Suprapubic skin (tissue), 4 donors: ENCODE measurements around the gene KCTD14. TPM values are rescaled to one million over a fixed set of nuclear protein-coding genes. Genes with fewer than 3 reads are reported as not detected.

Experiments
- DNase-seq, 2 donors: peaks; one replicate each; pipeline ENCODE4 v3.0.0-alpha.2; 2019; ENCODE audit warnings: low spot score in 2 of 2
- H3K27ac ChIP-seq: fragments of 200-600 bp; sonication (generic); one replicate; pipeline ENCODE4 v1.5.1; 2019
- H3K27me3 ChIP-seq: fragments of 200-600 bp; sonication (generic); one replicate; pipeline ENCODE4 v1.5.1; 2019
- H3K36me3 ChIP-seq: fragments of 200-600 bp; sonication (generic); one replicate; pipeline ENCODE4 v1.5.1; 2019
- H3K4me1 ChIP-seq: fragments of 200-600 bp; sonication (generic); one replicate; pipeline ENCODE4 v1.5.1; 2019
- H3K4me3 ChIP-seq: fragments of 200-600 bp; sonication (generic); one replicate; pipeline ENCODE4 v1.5.1; 2019; ENCODE audit warnings: mild to moderate bottlenecking
- H3K9me3 ChIP-seq: fragments of 200-600 bp; sonication (generic); one replicate; pipeline ENCODE4 v1.5.1; 2019
- CTCF ChIP-seq, 2 donors: fragments of 200-600 bp in 1 of 2; fragments of 450-650 bp in 1 of 2; sonication (generic) in 1 of 2; IDR thresholded peaks; one replicate each; pipeline ENCODE4 v1.5.1; 2016 to 2019; ENCODE audit warnings: antibody characterized with exemption in 2 of 2, mild to moderate bottlenecking in 1 of 2, moderate library complexity in 1 of 2
- EP300 ChIP-seq: sonication (generic); formaldehyde crosslinking; IDR thresholded peaks from one replicate; pipeline ENCODE4 v1.6.1; 2017; ENCODE audit warnings: antibody characterized with exemption
- POLR2A ChIP-seq, 2 donors: fragments of 450-650 bp; IDR thresholded peaks; one replicate each; pipeline ENCODE4 v1.6.1; 2017; ENCODE audit warnings: antibody characterized with exemption in 2 of 2, mild to moderate bottlenecking in 2 of 2, moderate library complexity in 2 of 2
- POLR2AphosphoS5 ChIP-seq, 3 donors: sonication (generic); formaldehyde crosslinking; IDR thresholded peaks; one replicate each; pipeline ENCODE4 v1.6.1; 2017; ENCODE audit warnings: antibody characterized with exemption in 3 of 3
- whole genome bisulfite sequencing: methylation state at CpG from one replicate; pipeline ENCODE4 v1.1.5; 2018; 5-methylcytosine and 5-hydroxymethylcytosine counted together
- total RNA-seq, 4 donors: library from RNA; depleted of rRNA; stranded (reverse); fragments of >200 nt; gene quantifications; one replicate each; pipeline ENCODE4 v1.1.0, GENCODE V29; 2016

KCTD14 gene
- total RNA-seq, 4 donors from 2014 or later, result 1.8 to 6.0 (median 3.3) TPM

- no peaks in the 10 kb centered on the region for H3K9me3 ChIP-seq
- WGBS, result 90% methylated on average over 4 of the region's 4 CpGs
- no peak for DNase-seq
- H3K27ac ChIP-seq, result no peak overlapping the region
- H3K27me3 ChIP-seq, result no peaks in the 10 kb centered on the region
- no peaks in the 10 kb centered on the region for H3K4me1 ChIP-seq
- H3K36me3 ChIP-seq, result peaks cover 49% of the 10 kb centered on the region
- no peak for TF ChIP-seq POLR2AphosphoS5 (IDR thresholded peaks at IDR 0.05)
- TF ChIP-seq CTCF (IDR thresholded peaks at IDR 0.05), result no peak
- TF ChIP-seq POLR2A (IDR thresholded peaks at IDR 0.05), result no peak
- TF ChIP-seq EP300, result no peak
- no peak overlapping the region for H3K4me3 ChIP-seq
Observed at GRCh38 chr11:78067704-78068103, 44.6 kb upstream of the KCTD14 start.

DNA sequence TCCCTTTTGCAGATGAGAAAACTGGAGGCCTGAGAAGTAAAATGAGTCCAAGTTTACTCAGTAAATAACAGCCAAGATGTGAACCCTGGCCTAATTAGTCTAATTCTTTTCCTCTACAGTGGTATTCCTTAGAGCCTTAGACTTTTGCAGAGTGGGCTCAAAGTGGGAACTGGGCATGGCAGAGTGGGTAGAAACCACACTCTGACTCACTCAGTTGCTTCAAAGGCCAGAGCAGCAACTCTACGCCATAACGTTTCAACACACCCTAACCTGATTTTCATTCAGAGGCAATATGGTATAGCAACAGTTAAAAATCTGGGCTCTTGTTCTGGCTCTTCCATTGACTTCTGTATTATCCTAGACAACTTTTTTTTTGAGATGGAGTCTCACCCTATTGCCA is 43.4 kb upstream of the KCTD14 start:
- DNase-seq, result no peak
- Histone ChIP-seq H3K27ac (no peak overlapping the region), H3K4me1 (peaks cover 3% of the 10 kb centered on the region), H3K4me3 (no peak overlapping the region), H3K36me3 (peaks cover 39% of the 10 kb centered on the region), H3K9me3 (no peaks in the 10 kb centered on the region), H3K27me3 (no peaks in the 10 kb centered on the region)
- TF ChIP-seq POLR2A (IDR thresholded peaks at IDR 0.05), result no peak
- TF ChIP-seq POLR2AphosphoS5 (IDR thresholded peaks at IDR 0.05), result no peak
- WGBS, result 70% methylated on average over 2 of the region's 2 CpGs

DNA sequence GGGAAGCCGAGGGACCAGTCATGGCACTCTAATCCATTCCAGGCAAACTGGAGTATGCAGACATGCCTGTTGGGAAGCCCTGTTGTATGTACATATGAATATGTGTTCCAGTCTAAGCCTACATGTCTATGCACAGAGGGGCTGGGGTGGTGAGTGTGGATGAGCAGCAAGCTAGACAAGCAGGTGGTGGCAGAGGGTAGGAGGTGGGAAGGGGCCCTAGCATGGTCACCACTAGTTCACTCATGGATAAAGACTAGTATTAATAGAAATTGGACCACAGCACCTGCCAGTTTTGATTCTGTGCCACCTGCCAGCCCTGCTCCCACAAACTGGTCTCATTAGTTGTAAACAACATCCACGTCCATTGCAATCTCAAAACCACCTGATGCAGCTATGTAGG is 42.1 kb upstream of the KCTD14 start:
- H3K4me3 ChIP-seq, result no peak overlapping the region
- peaks cover 27% of the 10 kb centered on the region for H3K36me3 ChIP-seq
- TF ChIP-seq POLR2AphosphoS5 (IDR thresholded peaks at IDR 0.05) (no peak), POLR2A (IDR thresholded peaks at IDR 0.05) (no peak), CTCF (IDR thresholded peaks at IDR 0.05) (no peak), EP300 (no peak)
- 89% methylated on average over 2 of the region's 2 CpGs for WGBS
- H3K27ac ChIP-seq, result no peak overlapping the region
- no peaks in the 10 kb centered on the region for H3K27me3 ChIP-seq
- DNase-seq, result no peak
- H3K9me3 ChIP-seq, result no peaks in the 10 kb centered on the region
- peaks cover 5% of the 10 kb centered on the region for H3K4me1 ChIP-seq

DNA sequence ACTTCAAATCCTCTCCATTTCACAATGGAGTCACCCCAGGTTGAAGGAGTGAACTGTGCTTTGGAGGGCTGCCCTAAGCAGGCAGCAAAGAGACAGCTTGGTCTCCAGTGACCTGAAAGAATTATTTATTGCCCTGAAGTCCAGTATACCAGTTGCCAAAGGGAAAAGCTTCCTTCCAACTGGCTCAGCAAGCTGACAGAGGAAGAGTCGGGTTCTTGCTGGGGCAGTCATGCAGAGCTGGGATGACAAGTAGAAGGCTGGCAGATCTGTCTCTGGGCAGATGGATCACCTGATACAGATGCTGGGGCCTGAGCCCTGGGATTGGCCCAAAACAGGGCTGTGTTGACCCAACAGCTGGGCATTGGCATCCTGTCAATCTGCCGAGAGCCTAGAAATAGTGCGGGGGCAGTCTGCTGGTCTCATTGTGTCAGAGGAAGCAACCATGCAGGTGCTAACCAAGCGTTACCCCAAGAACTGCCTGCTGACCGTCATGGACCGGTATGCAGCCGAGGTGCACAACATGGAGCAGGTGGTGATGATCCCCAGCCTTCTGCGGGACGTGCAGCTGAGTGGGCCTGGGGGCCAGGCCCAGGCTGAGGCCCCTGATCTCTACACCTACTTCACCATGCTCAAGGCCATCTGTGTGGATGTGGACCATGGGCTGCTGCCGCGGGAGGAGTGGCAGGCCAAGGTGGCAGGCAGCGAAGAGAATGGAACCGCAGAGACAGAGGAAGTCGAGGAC is 40.5 kb upstream of the KCTD14 start, which contains the start of gene THRSP:
THRSP (plus strand) TSS at position 422 of the 742 bp plus-strand sequence; CDS start at position 443, 21 bp downstream.
- TF ChIP-seq EP300 (no peak), POLR2A (IDR thresholded peaks at IDR 0.05) (no peak), POLR2AphosphoS5 (IDR thresholded peaks at IDR 0.05) (no peak), CTCF (IDR thresholded peaks at IDR 0.05) (no peak)
- DNase-seq, result no peak
- WGBS, result 91% methylated on average over 6 of the region's 14 CpGs
- H3K27me3 ChIP-seq, result no peaks in the 10 kb centered on the region
- no peaks in the 10 kb centered on the region for H3K9me3 ChIP-seq
- peaks cover 13% of the 10 kb centered on the region for H3K36me3 ChIP-seq
- no peak within 1 kb of the TSS for H3K27ac ChIP-seq
- H3K4me3 ChIP-seq, result no peak within 1 kb of the TSS
- peaks cover 5% of the 10 kb centered on the region for H3K4me1 ChIP-seq

- H3K27ac ChIP-seq, result no peak overlapping the region
- peaks cover 5% of the 10 kb centered on the region for H3K4me1 ChIP-seq
- no peaks in the 10 kb centered on the region for H3K27me3 ChIP-seq
- H3K36me3 ChIP-seq, result peaks cover 5% of the 10 kb centered on the region
- H3K9me3 ChIP-seq, result no peaks in the 10 kb centered on the region
- H3K4me3 ChIP-seq, result no peak overlapping the region
- TF ChIP-seq POLR2A (IDR thresholded peaks at IDR 0.05), result no peak
- no peak for TF ChIP-seq EP300
- TF ChIP-seq CTCF (IDR thresholded peaks at IDR 0.05), result no peak
- no peak for TF ChIP-seq POLR2AphosphoS5 (IDR thresholded peaks at IDR 0.05)
- DNase-seq, result no peak
- WGBS, result 79% methylated on average over 2 of the region's 2 CpGs
Observed at GRCh38 chr11:78062671-78063070, 39.6 kb upstream of the KCTD14 start.
